Activated CD8-positive, alpha-beta memory T cell treated with anti-CD3 and anti-CD28 coated beads, Interleukin-2, amount 50 U/mL, for 24 hours (primary cell): Measurements from ENCODE around the gene MAP3K12.
"Not testable (repeated sequence)": the region's sequence is repeated elsewhere in the genome, so short reads cannot be mapped to it uniquely, and the experiment has no call there.

ENCODE experiments used
- DNase-seq: peaks from one replicate; pipeline ENCODE4 v3.0.0-alpha.2; 2020; ENCODE audit errors: extremely low read depth

Gene MAP3K12

GRCh38 chr12:53435326-53435725, 63.9 kb downstream of the MAP3K12 start:
- DNase-seq, result not testable (repeated sequence)

DNA sequence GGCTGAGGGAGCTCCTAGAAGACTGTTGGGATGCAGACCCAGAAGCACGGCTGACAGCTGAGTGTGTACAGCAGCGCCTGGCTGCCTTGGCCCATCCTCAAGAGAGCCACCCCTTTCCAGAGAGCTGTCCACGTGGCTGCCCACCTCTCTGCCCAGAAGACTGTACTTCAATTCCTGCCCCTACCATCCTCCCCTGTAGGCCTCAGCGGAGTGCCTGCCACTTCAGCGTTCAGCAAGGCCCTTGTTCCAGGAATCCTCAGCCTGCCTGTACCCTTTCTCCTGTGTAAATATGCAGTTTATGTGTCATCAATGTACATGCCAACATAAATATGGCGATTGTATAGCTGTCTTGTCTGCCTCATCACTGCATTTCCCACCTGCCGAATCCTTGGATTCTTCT, 68.1 kb downstream of the MAP3K12 start:
- no peak for DNase-seq

- no peak for DNase-seq
Observed at GRCh38 chr12:53430116-53430515, 69.1 kb downstream of the MAP3K12 start.
